Retinal pigment epithelial cell (primary cell): ENCODE measurements around the gene PFN1.

Source experiments
- DNase-seq: peaks from one replicate; pipeline ENCODE4 v3.0.0-alpha.2; 2010; ENCODE audit warnings: low read depth
- H3K4me3 ChIP-seq: 2 replicates; pipeline ENCODE4 v1.5.1; 2011; ENCODE audit warnings: mild to moderate bottlenecking, low read length, control low read depth, moderate library complexity
- CTCF ChIP-seq: conservative IDR thresholded peaks from 2 replicates; pipeline ENCODE4 v1.5.1; 2011; ENCODE audit warnings: low read depth, low read length, control low read depth, inconsistent platforms

Gene PFN1

GRCh38 chr17:4939546-4939795 is 8.9 kb downstream of the PFN1 start:
- H3K4me3 ChIP-seq: peak overlapping the region; percentile 96
- no peak for TF ChIP-seq CTCF
- no peak for DNase-seq

- H3K4me3 ChIP-seq: peak overlapping the region; percentile 96
- TF ChIP-seq CTCF: no peak
- no peak for DNase-seq
Observed at GRCh38 chr17:4938688-4939545, 9.4 kb downstream of the PFN1 start.

- TF ChIP-seq CTCF: no peak
- no peak for DNase-seq
- H3K4me3 ChIP-seq: no peak overlapping the region
Observed at GRCh38 chr17:4938069-4938491, 10.2 kb downstream of the PFN1 start.

- TF ChIP-seq CTCF: no peak
Observed at GRCh38 chr17:4937553-4937952, 10.8 kb downstream of the PFN1 start.

GRCh38 chr17:4936436-4936835 is 11.9 kb downstream of the PFN1 start:
- no peak for DNase-seq
- TF ChIP-seq CTCF: no peak
- no peak overlapping the region for H3K4me3 ChIP-seq

More at GRCh38 chr17:4937553-4937952, 10.8 kb downstream of the PFN1 start:
- DNase-seq: no peak
- no peak overlapping the region for H3K4me3 ChIP-seq

- no peak for DNase-seq
- TF ChIP-seq CTCF: no peak
- H3K4me3 ChIP-seq: no peak overlapping the region
Observed at GRCh38 chr17:4935650-4936049, 12.7 kb downstream of the PFN1 start.
